HG02938 (cell line): ENCODE results near the gene S100A16.

ENCODE experiments used
- ATAC-seq: cut with Tn5 transposase; IDR thresholded peaks from one replicate; pipeline ENCODE4 v1.9.1; 2021; ENCODE audit warnings: mild to moderate bottlenecking, moderate library complexity; ENCODE audit not compliant: unreplicated experiment

Gene S100A16

GRCh38 chr1:153638261-153638660, 25.3 kb upstream of the S100A16 start:
- no peak for ATAC-seq

GRCh38 chr1:153636312-153636711, 23.4 kb upstream of the S100A16 start:
- no peak for ATAC-seq

GRCh38 chr1:153635872-153636271, 22.9 kb upstream of the S100A16 start:
- no peak for ATAC-seq

DNA sequence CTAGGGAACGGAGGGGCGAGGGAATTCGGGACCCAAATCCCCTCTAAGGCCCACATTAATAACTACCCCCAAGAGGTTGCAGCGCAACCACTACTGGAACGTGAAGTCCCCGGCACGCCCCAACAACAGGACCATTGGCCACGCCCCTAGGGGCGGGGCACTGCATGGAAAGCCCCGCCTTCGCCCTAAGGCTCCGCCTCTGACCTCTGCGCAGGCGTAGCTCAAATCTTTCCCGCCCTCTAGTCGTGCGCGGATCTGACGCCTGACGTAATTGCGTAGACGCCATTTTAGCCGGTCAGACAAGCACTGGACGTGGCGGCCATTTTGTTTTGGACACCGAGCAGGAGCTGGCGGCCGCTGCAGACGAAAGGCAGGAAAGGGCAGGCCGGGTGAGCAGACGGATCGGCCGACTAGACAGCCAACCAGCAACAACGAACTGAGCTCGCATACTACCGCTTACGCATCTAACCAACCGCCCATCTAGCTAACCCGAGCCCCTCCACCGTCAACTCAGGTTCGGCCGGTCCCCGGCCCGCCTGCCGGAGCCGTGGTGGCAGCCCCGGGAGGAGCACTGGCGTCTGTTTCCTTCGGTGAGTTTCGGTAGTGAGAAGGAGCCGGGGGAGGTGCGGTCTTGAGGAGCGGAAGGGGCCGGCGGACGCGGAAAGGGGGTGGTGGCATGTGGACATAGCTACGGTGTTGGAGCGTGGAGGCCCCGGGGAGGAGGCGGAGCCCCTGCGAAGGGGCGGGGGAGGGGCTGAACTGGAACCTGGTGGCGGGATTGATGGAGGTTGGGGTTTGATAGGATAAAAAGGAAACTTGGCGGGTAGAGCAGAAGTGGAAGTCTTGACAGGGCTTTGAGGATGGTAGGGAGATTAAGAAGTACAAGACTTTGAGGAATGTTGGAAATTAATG, 21.1 kb upstream of the S100A16 start, which contains the start of gene CHTOP:
TSS of gene CHTOP (plus strand) at position 313 of the 912 bp plus-strand sequence. CDS start 2,523 bp downstream, outside the sequence.
- ATAC-seq, result peak; percentile 88

DNA sequence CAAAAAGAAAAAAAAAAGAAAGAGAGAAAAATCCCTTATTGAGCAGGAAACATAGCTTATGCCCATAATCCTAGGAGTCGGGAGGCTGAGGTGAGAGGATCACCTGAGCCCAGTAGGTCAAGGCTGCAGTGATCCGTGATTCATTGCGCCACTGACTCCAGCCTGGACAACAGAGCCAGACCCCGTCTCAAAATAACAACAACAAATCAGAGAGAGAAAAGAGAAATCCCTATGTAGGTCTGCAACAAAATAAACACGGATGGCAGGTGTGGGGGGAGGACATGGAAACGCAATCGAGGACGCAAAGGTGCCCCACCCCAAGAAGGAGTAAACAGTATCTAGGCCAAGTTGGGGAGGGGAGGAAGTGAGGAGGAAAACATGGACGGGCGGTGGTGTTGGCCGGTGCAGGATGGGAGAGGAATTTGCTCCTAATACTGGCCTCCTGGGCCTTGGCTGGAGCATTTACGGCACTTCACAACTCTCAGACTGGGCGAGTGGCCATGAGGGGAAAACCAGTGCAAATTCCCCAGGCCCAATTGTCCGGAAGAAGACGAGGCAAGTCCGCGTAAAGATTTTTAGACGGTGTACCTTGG, 20.3 kb upstream of the S100A16 start:
- ATAC-seq, result no peak

DNA sequence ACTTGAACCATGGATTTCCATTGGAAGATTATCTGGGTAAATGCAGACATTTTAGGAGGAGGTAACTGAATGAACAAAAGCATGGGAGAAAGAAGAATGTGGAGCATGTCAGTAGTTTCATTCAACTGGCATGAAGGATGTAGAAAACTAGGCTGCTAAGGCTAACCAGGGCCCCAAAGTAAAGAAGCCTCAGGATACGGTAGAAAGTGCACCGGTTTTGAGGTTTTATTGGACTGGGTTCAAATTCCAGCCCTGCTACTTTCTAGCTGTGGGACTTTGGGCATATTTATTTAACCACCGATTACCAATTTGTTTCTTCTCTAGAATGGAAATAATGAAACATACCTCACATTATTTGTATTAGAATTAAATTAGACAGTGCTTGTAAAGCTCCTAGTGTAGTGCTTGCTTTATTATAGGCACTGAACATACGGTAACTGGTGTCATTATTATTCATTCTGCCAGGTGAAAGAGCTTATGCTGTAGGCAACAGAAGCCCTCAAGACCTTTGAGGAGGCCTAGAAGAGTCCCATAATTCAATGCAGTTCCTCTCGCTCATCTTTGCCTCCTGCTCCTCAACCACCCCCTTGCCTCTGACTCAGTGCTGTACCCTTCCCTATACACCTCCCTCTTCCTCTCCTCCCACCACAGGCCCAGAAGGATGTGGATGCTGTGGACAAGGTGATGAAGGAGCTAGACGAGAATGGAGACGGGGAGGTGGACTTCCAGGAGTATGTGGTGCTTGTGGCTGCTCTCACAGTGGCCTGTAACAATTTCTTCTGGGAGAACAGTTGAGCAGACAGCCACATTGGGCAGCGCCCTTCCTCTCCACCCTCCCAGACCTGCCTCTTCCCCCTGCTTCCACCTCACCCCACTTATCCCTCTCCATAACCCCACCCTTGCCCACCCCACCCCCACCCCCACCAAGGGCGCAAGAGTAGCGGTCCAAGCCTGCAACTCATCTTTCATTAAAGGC, 18.4 kb upstream of the S100A16 start:
- ATAC-seq, result no peak

DNA sequence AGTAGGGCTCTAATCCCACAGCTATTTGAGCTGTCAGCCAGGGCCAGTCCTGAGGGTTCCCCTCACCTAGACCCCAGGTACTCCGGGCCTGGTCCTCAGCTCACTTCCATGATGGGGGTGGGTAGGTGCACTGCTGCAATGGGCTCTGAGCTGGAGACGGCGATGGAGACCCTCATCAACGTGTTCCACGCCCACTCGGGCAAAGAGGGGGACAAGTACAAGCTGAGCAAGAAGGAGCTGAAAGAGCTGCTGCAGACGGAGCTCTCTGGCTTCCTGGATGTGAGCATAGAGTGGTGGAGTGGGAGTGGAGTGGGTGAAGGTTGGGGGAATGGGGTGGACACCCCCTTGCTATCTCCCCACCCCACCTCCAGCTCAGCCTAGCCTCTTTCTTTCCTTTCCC, 17.4 kb upstream of the S100A16 start:
- ATAC-seq, result no peak

GRCh38 chr1:153629971-153630370, 17.0 kb upstream of the S100A16 start:
- ATAC-seq, result no peak

DNA sequence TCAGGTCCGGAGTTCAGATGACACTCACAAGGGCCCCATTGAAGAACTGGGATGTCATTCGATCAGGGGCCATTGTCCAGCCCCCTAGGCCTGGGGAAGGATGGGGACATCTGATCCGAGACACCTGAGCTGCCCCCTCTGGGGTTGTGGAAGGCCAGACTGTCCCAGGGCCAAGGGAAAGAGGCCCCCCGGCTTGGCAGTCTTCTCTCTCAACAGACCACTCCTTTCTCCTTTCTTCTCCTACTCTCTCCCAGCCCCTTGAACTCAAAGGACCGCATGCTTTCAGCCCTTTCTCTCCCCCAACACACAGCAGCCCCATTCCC, 16.4 kb upstream of the S100A16 start:
- ATAC-seq, result no peak

DNA sequence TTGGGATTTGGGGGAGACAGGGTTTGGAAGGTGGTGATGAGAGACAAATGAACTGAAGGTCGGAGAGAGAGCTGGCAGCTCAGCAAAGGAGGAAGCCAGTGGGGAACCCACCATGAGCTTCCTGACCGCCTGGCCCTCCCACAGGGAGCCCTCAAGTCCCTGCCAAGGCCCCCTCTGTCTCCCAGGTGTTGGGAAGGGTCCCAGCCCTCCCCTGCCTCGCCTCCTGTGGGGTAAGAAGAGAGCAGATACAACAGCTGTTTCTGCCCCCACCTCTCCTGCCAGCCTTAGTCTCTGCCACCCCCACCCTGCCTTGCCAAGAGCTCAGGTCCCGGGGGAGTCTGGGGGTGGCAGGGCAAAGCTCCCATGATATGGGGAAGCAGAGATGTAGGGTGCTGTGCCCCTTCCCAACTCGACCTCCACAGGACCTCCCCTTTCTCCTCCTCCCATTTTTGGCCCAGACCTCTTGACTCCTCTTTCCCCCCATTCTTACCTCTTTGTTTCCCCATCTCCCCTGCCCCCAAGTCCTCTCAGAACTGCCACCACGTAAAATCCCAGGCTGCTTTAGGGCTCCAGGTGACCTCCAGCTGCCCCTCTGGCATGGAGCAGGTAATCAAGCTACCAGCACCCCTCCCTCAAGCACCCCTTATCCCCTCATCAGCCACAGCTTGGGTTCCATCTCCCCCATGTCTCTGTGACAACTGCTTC, 15.9 kb upstream of the S100A16 start:
- no peak for ATAC-seq

- ATAC-seq, result no peak
Observed at GRCh38 chr1:153627715-153628626, 15.0 kb upstream of the S100A16 start, which contains the start of gene S100A1. S100A1 (plus strand) TSS chr1:153628434; CDS start chr1:153630522, 2,088 bp downstream.

DNA sequence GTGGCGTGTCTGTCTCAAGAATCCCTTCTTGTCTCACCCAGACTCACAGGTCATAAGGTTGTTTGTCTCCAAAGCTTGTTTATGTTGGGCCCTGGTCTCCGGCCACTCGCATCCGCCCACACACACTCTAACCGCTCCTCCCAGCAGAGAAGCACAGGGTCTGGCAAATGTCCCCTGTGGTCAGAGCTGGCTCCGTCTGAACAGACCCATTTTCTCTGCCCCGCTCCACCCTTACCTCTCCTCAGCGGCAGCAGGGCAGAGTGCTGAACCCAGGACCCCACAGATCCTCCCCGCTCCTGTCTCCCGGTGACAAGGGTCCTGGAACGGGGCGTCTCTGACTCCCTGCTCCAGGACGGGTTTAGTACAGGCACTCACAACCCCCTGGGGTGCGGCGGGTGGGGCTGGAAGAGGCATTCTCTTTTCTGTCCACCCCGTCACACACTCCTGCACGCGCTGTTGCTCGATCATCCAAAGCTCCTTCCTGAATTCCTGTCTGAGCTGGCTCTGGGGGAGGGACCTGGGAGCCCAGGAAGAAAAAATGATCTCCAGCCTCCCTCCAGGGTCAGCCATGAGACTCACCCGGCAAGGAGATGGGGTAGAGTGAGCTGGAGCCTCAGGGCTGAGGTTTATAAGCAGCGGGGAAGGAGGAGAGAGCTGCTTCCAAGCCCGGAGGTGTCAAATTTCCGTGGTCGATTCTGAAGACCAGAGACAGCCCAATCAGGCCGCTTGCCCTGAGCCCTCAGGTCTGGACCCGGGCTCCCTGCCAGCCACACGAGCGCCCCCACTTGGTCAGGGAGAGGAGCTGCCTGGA, 14.2 kb upstream of the S100A16 start, which contains the start of gene S100A13:
TSS of gene S100A13 (minus strand) at position 602 of the 811 bp plus-strand sequence. CDS start 1,033 bp downstream, outside the sequence.
- no peak for ATAC-seq

DNA sequence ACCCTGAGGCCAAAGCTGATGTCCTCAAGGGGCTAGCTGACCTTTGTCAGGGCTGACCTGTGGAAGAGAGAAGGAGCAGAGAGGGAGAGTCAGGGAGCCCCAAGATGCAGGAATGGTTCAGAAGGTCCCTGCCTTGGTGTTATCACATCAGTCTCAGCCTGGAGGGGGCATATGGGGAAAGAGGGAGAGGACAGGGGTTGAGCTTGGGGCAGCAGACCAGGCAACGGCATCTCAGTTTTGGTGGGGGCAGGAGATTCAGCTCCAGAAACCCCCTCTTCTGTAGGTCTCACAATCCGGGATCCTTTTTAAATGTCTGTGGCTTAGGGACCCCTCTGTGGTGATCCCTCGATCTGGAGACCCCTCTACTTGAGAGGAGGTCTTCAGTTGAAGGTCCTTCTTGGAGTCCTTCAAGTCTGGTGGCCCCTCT, 13.6 kb upstream of the S100A16 start:
- no peak for ATAC-seq

GRCh38 chr1:153624965-153625611, 12.2 kb upstream of the S100A16 start:
- ATAC-seq, result no peak

DNA sequence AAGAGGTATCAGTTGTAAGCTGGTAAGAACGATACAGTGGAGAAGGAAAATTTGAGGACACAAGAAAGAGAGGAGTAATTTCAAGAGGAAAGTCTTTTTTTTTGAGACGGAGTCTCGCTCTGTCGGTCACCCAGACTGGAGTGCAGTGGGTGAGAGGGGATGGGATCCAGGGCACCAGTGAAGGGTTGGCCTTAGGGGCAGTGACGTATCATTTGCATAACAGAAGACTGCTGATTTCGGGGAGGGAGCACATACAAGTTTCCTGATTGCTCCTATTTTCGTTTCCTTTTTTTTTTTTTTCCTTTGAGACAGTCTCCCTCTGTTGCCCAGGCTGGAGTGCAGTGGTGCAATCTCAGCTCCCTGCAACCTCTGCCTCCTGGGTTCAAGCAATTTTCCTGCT, 10.2 kb upstream of the S100A16 start:
- ATAC-seq, result no peak

GRCh38 chr1:153619171-153619570, 6.2 kb upstream of the S100A16 start:
- ATAC-seq, result no peak

DNA sequence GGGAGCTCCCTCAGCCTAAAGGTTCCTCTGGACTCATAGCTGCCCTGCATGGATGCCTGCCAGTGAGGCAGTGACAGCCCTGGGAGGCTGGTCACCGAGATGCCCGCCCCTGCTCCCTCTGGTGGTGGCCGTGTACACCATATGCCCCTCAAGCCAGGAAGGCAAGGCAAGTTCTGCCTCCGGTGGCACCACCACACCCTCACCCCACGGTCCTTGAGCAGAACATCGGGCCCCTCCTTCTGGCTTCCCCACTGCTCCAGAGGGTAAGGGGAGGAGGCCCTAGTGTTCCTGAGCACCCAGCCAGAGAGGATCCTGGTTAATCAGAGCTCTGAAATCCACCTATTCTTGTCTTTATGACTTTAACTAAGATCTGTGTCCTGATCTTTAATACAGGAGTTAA, 4.7 kb upstream of the S100A16 start:
- no peak for ATAC-seq

- no peak for ATAC-seq
Observed at GRCh38 chr1:153616917-153617311, 4.0 kb upstream of the S100A16 start.
